Right lobe of liver (tissue), 4 donors: Measurements from ENCODE around the gene WDR20.

ENCODE experiments used
- POLR2A ChIP-seq: fragments of 450-650 bp; IDR thresholded peaks from one replicate; pipeline ENCODE4 v1.6.1; 2017; ENCODE audit warnings: antibody characterized with exemption, mild to moderate bottlenecking
- TF ChIP-seq, protein P1 (sequence below), 4 donors: fragments of 200-600 bp in 3 of 4; fragments of 450-650 bp in 1 of 4; IDR thresholded peaks; one replicate each; pipeline versions ENCODE4 v1.5.1 to v1.8.0; 2016 to 2022; ENCODE audit warnings: antibody characterized with exemption in 4 of 4, mild to moderate bottlenecking in 2 of 4
- donor health status: DM: no; HTN: no; CAD: no.
- donor health status: DM: no; HTN: no; CAD: no.
- donor health status: DM: no; HTN: yes; CAD: no.

DNA sequence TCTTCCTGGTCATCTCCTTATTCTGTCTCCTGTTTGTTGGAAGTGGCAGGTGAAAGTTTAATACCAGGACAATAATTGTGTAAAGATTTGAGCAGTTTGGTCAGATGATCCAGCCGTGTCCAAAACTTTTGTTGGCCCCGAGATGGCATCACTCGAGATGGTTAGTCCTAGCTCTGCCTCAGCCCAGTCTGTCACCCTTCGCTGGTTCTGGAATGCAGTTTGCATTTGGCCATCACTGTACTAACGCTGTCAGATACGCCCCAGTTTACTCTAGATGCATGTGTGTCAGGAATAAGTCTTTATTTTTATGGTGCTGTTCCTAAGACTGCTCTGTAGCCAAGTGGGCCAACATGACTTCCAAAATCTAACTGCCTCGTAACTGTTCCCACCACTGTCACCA, 85.7 kb downstream of the WDR20 start:
- TF ChIP-seq, protein P1, sequence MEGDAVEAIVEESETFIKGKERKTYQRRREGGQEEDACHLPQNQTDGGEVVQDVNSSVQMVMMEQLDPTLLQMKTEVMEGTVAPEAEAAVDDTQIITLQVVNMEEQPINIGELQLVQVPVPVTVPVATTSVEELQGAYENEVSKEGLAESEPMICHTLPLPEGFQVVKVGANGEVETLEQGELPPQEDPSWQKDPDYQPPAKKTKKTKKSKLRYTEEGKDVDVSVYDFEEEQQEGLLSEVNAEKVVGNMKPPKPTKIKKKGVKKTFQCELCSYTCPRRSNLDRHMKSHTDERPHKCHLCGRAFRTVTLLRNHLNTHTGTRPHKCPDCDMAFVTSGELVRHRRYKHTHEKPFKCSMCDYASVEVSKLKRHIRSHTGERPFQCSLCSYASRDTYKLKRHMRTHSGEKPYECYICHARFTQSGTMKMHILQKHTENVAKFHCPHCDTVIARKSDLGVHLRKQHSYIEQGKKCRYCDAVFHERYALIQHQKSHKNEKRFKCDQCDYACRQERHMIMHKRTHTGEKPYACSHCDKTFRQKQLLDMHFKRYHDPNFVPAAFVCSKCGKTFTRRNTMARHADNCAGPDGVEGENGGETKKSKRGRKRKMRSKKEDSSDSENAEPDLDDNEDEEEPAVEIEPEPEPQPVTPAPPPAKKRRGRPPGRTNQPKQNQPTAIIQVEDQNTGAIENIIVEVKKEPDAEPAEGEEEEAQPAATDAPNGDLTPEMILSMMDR (IDR thresholded peaks at IDR 0.05), result no peak
- TF ChIP-seq POLR2A, result no peak
